GM15510 (cell line): ENCODE results near the gene SBF2.

Source experiments
- POLR2A ChIP-seq: IDR thresholded peaks from 3 replicates; pipeline ENCODE4 v1.6.1; 2011; ENCODE audit warnings: borderline replicate concordance; ENCODE audit not compliant: insufficient read length; ENCODE audit errors: extremely low read depth

SBF2 gene

GRCh38 chr11:9745411-9746211 lies 548.4 kb downstream of the SBF2 start:
- TF ChIP-seq POLR2A, result no peak

GRCh38 chr11:9741260-9741659 lies 552.8 kb downstream of the SBF2 start:
- TF ChIP-seq POLR2A, result no peak

- no peak for TF ChIP-seq POLR2A
Observed at GRCh38 chr11:9740202-9740883, 553.7 kb downstream of the SBF2 start.

- no peak for TF ChIP-seq POLR2A
Observed at GRCh38 chr11:9739123-9739900, 554.7 kb downstream of the SBF2 start.

- no peak for TF ChIP-seq POLR2A
Observed at GRCh38 chr11:9738707-9739106, 555.3 kb downstream of the SBF2 start.

GRCh38 chr11:9738116-9738515 lies 555.9 kb downstream of the SBF2 start:
- TF ChIP-seq POLR2A, result no peak

GRCh38 chr11:9736365-9736764 lies 557.7 kb downstream of the SBF2 start:
- no peak for TF ChIP-seq POLR2A

- TF ChIP-seq POLR2A, result no peak
Observed at GRCh38 chr11:9735919-9736318, 558.1 kb downstream of the SBF2 start.

- no peak for TF ChIP-seq POLR2A
Observed at GRCh38 chr11:9735236-9735635, 558.8 kb downstream of the SBF2 start.

GRCh38 chr11:9733212-9733611 lies 560.8 kb downstream of the SBF2 start:
- no peak for TF ChIP-seq POLR2A

GRCh38 chr11:9732453-9732852 lies 561.6 kb downstream of the SBF2 start:
- TF ChIP-seq POLR2A, result no peak

- TF ChIP-seq POLR2A, result no peak
Observed at GRCh38 chr11:9731256-9731655, 562.8 kb downstream of the SBF2 start.
